Measurements from ENCODE around the gene DUSP2.
A peak's percentile ranks its signal among the peaks of the same experiment; 100 is the strongest.

DUSP2 gene

GRCh38 chr2:96112501-96113366 lies 32.5 kb downstream of the DUSP2 start:
- DNase-seq: no peak

GRCh38 chr2:96111823-96112500 lies 33.3 kb downstream of the DUSP2 start:
- no peak for DNase-seq

GRCh38 chr2:96111257-96111640 lies 34.0 kb downstream of the DUSP2 start:
- no peak for DNase-seq

- no peak for DNase-seq
Observed at GRCh38 chr2:96110621-96111256, 34.5 kb downstream of the DUSP2 start.

DNA sequence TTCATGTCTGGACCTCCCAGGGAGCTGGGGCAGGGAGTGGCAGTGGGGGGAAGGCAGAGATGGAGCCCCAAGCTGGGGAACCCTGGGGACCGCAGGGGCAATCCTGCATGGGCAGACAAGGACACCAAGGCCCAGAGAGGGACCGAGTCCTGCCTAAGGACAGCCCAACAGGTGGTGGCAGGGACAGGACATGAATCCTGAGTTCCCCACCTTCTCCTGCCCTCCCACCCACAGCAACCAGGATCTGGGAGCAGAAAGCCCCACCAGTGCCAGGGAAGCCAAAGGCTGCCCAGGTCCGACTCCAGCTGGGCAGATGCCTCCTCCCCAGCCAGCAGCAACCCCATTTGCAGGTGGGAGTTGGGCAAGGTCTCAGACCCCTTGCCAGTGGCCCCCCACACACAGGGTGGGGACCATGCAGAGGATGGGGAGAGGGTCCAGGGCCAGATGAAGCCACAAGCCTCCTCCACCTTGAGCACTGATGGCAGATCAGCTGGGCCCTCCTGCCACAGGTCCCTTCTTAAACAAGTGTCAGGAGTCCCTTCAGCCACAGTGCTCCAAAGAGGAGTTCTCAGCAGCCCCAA lies 35.2 kb downstream of the DUSP2 start:
- no peak for DNase-seq

- no peak for DNase-seq
Observed at GRCh38 chr2:96109361-96109680, 35.9 kb downstream of the DUSP2 start.

GRCh38 chr2:96108541-96109360 lies 36.5 kb downstream of the DUSP2 start:
- DNase-seq: no peak

- DNase-seq: no peak
Observed at GRCh38 chr2:96108151-96108540, 37.1 kb downstream of the DUSP2 start.

GRCh38 chr2:96107708-96108065 lies 37.6 kb downstream of the DUSP2 start:
- DNase-seq: no peak

- DNase-seq: no peak
Observed at GRCh38 chr2:96106991-96107707, 38.1 kb downstream of the DUSP2 start.

- DNase-seq: no peak
Observed at GRCh38 chr2:96105994-96106715, 39.1 kb downstream of the DUSP2 start.

GRCh38 chr2:96105152-96105915 lies 39.9 kb downstream of the DUSP2 start:
- DNase-seq: no peak

- no peak for DNase-seq
Observed at GRCh38 chr2:96104487-96104861, 40.8 kb downstream of the DUSP2 start.

DNA sequence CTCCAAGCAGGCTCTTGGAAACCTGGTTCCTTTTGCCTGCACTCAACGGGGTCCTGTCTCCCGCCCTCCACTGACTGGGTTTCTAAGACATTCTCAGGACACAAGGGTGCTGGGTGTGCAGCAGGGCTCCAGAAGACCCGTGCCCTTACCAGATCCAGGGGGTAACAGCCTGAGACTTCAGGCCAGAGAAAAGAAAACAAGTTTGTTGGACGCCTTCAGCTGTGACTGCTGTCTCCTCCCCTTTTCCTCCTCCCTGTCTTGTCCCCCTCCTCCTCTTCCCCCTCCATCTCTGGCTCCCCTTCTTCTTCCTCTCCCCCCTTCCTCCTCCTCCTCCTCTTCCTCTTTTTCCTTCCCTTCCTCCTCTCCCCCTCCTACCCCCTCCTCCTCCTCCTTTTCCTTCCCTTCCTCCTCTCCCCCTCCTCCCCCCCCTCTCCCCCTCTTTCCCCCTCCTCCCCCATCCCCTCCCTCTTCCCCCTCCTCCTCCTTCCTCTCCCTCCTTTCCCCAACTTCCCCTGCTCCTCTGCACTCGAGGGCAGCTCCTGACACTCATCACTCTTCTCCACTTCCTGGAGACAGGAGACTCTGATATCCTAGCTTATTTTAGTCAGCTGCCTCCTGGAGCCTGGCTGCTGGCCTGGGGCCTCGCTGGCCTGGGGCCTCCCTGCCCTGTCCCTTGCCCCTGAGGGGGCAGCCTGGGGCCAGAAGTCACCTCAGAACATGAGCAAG lies 41.3 kb downstream of the DUSP2 start:
- DNase-seq: no peak

DNA sequence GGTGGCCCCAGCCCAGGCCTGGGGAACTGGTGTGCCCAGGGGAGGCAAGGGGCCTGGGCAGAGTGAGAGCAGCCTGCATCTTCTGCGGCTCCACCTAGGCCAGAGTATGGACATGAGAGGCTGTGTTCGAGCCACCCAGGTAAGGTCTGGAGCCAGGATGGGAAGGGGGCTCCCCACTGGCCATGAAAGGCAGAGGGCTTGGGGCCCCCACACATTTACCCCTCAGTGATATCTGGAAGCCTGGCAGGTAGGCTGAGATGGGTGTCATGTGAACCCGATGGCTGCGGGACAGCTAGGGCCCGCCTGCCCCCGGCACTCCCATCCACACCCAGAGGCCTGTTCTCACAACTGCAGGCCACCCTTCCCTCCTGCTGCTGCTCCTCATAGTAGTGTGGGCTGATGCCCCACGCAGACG lies 42.0 kb downstream of the DUSP2 start:
- DNase-seq: peak; percentile 43

DNA sequence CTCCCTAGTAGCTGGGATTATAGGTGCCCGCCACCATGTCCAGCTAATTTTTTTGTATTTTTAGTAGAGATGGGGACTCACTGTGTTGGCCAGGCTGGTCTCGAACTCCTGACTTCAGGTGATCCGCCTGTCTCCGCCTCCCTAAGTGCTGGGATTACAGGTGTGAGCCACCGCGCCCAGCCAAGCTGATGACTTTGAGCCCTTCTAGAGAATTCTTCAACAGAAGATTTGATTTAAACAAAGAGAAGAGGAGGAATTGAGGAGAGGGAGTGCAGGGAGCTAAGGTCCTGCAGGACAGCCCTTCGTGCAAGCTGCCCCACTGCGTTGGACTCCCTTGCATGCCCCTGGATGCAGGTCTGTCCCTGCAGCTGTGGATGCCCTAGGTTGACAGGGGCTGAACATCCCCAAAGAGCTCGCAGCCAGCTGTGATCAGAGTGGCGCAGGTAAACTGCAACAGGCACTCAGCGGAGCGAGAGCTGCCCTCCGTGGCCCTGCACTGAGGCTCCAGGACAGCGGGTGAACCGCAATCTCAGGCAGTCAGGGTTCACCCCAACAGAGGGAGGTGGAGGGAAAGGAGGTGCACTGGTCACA lies 42.5 kb downstream of the DUSP2 start:
- DNase-seq: no peak

- no peak for DNase-seq
Observed at GRCh38 chr2:96100893-96101304, 44.3 kb downstream of the DUSP2 start.

DNA sequence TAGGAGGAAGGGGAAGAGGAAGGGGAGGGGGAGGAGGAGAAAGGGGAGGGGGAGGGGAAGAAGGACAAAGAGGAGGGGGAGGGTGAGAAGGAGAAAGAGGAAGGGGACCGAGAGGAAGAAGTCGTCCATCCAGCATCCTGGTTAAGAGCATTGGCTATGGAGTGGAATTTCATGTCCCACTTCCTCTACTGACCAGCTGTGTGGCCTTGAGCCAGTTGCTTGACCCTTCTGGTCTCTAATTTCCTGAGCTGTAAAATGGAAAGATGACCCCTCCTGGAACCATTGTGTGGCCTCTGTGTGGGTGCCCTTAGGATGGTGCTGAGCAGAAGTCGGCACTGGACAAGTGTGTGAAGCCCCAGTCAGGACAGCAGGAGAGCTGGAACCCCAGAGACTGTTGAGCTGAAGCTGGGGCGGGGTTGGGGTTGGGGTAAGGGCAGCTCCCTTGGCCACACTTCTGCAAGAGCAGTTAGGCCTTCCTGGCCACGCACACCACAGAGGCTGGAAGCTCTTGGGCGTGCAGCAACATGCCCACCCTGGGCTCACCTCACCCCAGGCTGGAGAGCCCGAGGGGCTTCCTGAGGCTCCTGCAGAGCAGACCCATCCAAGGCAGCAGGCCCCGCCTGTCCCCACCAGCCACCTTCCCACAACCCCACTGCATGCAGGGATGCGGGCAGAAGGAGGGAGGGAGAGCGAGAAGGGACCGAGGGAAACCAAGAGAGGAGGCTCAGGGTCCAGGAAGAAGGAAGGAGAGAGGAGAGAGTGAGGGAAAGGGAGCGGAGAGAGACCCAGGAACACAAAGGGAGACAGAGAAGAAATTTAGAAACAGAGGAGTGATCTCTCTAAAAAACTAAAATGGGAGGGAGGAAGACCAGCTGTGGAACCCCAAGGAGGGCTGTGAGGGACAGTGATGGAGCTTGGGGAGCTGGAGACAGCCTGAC lies 45.1 kb downstream of the DUSP2 start:
- peak; percentile 43 for DNase-seq

All from activated CD8-positive, alpha-beta memory T cell treated with anti-CD3 and anti-CD28 coated beads, Interleukin-2, amount 50 U/mL, for 48 hours (primary cell).